ENCODE measurements around the gene SVIL. TPM values are rescaled to one million over a fixed set of nuclear protein-coding genes. Genes with fewer than 3 reads are reported as not detected.

SVIL gene
- total and polyA plus RNA-seq, 7 donors = 8.3 to 1,443 (median 637) TPM

DNA sequence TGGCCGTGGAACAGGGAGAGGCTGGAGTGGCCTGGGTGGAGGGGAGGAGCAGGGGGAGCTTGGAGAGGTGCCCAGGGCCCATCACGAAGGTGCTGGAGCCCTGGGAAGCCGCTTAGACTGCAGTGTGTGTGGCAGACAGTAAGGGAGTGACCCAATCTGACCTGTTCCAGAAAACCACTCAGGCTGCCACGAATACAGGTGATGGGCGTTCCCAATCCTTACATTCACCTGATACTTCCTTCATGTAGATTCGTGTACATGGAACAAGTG is 161.7 kb downstream of the SVIL start:
- TF ChIP-seq POLR2A (IDR thresholded peaks at IDR 0.05) = no peak
- TF ChIP-seq EP300 (IDR thresholded peaks at IDR 0.05) = no peak
- peak in 1 of 4 donors; percentile 3 for TF ChIP-seq POLR2AphosphoS5 (IDR thresholded peaks at IDR 0.05)
- TF ChIP-seq, protein P1, sequence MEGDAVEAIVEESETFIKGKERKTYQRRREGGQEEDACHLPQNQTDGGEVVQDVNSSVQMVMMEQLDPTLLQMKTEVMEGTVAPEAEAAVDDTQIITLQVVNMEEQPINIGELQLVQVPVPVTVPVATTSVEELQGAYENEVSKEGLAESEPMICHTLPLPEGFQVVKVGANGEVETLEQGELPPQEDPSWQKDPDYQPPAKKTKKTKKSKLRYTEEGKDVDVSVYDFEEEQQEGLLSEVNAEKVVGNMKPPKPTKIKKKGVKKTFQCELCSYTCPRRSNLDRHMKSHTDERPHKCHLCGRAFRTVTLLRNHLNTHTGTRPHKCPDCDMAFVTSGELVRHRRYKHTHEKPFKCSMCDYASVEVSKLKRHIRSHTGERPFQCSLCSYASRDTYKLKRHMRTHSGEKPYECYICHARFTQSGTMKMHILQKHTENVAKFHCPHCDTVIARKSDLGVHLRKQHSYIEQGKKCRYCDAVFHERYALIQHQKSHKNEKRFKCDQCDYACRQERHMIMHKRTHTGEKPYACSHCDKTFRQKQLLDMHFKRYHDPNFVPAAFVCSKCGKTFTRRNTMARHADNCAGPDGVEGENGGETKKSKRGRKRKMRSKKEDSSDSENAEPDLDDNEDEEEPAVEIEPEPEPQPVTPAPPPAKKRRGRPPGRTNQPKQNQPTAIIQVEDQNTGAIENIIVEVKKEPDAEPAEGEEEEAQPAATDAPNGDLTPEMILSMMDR (IDR thresholded peaks at IDR 0.05) = no peak
- peak overlapping the region; percentile 44 to 79 (median 70) for H3K27ac ChIP-seq
- 36 to 72% methylated on average over 6 of the region's 6 CpGs for WGBS, 2 donors
- intact Hi-C loops (cut with DNase I) = no loop called here
- H3K4me1 ChIP-seq = peaks cover 0 to 88% (median 71%) of the 10 kb centered on the region in 4 donors
- DNase-seq = no peak
- H3K36me3 ChIP-seq = peaks cover 45 to 100% (median 63%) of the 10 kb centered on the region in 4 donors
- H3K9me3 ChIP-seq = no peaks in the 10 kb centered on the region
- no peak overlapping the region for H3K4me3 ChIP-seq
- H3K27me3 ChIP-seq = no peaks in the 10 kb centered on the region

- WGBS, 2 donors = 53 to 70% methylated on average over 5 of the region's 5 CpGs
- Histone ChIP-seq H3K4me1 (peaks cover 0 to 83% (median 71%) of the 10 kb centered on the region in 4 donors), H3K9me3 (no peaks in the 10 kb centered on the region), H3K27ac (peak overlapping the region; percentile 44 to 79 (median 70)), H3K4me3 (no peak overlapping the region), H3K27me3 (no peaks in the 10 kb centered on the region), H3K36me3 (peaks cover 43 to 100% (median 63%) of the 10 kb centered on the region in 4 donors)
- intact Hi-C loops (cut with DNase I) = no loop called here
- TF ChIP-seq EP300 (IDR thresholded peaks at IDR 0.05) = no peak
- TF ChIP-seq, protein P1 (IDR thresholded peaks at IDR 0.05) = no peak
- peak; percentile 8 to 50 (median 16) for TF ChIP-seq POLR2AphosphoS5 (IDR thresholded peaks at IDR 0.05)
- TF ChIP-seq POLR2A (IDR thresholded peaks at IDR 0.05) = no peak
- DNase-seq = no peak
Observed at GRCh38 chr10:29472301-29473086, 162.3 kb downstream of the SVIL start.

DNA sequence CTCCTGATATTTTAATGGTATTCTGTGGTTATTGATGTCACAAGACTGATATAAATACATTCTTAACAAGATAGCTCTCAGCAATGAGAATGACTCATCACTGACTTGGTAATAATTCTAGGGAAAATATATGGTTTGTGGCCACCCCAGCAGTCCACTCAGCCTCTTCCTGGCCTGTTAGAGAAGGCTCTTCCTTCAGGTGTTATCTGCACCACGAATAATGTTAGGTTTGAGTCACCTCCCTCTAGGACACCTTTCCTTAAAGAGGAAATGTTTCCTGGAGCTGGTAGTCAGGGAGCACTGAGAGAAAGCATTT is 163.3 kb downstream of the SVIL start:
- Histone ChIP-seq H3K9me3 (no peaks in the 10 kb centered on the region), H3K27ac (peak overlapping the region; percentile 44 to 79 (median 70)), H3K27me3 (no peaks in the 10 kb centered on the region), H3K4me1 (peaks cover 0 to 74% (median 66%) of the 10 kb centered on the region in 4 donors), H3K36me3 (peaks cover 47 to 100% (median 66%) of the 10 kb centered on the region in 4 donors), H3K4me3 (no peak overlapping the region)
- no peak for DNase-seq
- WGBS, 2 donors = 11 to 33% methylated on average over 1 of the region's 1 CpG
- TF ChIP-seq POLR2AphosphoS5 (IDR thresholded peaks at IDR 0.05) = peak in 1 of 4 donors; percentile 10
- no peak for TF ChIP-seq POLR2A (IDR thresholded peaks at IDR 0.05)
- no peak for TF ChIP-seq EP300 (IDR thresholded peaks at IDR 0.05)
- intact Hi-C loops (cut with DNase I) = no loop called here

- H3K36me3 ChIP-seq = peaks cover 51 to 100% (median 68%) of the 10 kb centered on the region in 4 donors
- no peaks in the 10 kb centered on the region for H3K27me3 ChIP-seq
- DNase-seq = no peak
- peaks cover 0 to 70% (median 64%) of the 10 kb centered on the region in 4 donors for H3K4me1 ChIP-seq
- peak overlapping the region; percentile 44 to 79 (median 70) for H3K27ac ChIP-seq
- WGBS, 2 donors = 75 to 81% methylated on average over 14 of the region's 14 CpGs
- no peak overlapping the region for H3K4me3 ChIP-seq
- no peaks in the 10 kb centered on the region for H3K9me3 ChIP-seq
- TF ChIP-seq, protein P1 (IDR thresholded peaks at IDR 0.05) = no peak
- peak in 1 of 4 donors; percentile 4 for TF ChIP-seq POLR2AphosphoS5 (IDR thresholded peaks at IDR 0.05)
- intact Hi-C loops (cut with DNase I) = no loop called here
Observed at GRCh38 chr10:29470843-29471543, 163.8 kb downstream of the SVIL start.

- intact Hi-C loops (cut with DNase I) = no loop called here
- Histone ChIP-seq H3K4me3 (no peak overlapping the region), H3K27ac (peak overlapping the region; percentile 44 to 79 (median 70)), H3K4me1 (peaks cover 0 to 63% (median 57%) of the 10 kb centered on the region in 4 donors), H3K9me3 (no peaks in the 10 kb centered on the region), H3K27me3 (no peaks in the 10 kb centered on the region), H3K36me3 (peaks cover 47 to 100% (median 71%) of the 10 kb centered on the region in 4 donors)
- no peak for DNase-seq
- no peak for TF ChIP-seq POLR2A (IDR thresholded peaks at IDR 0.05)
- peak in 2 of 4 donors; percentile 46 to 70 for TF ChIP-seq POLR2AphosphoS5 (IDR thresholded peaks at IDR 0.05)
- TF ChIP-seq, protein P1 (IDR thresholded peaks at IDR 0.05) = peak in 2 of 4 experiments; percentile 46 to 54
- no peak for TF ChIP-seq EP300 (IDR thresholded peaks at IDR 0.05)
- 88 to 89% methylated on average over 16 of the region's 16 CpGs for WGBS, 2 donors
Observed at GRCh38 chr10:29470355-29470705, 164.4 kb downstream of the SVIL start.
